HL-60 (cell line): ENCODE data around the gene SYCP2.

ENCODE experiments used
- DNase-seq, 2 experiments: peaks; one replicate each; pipeline ENCODE4 v3.0.0-alpha.2; 2010 to 2020; ENCODE audit warnings: low read depth in 1 of 2, low spot score in 1 of 2
- H3K27ac ChIP-seq: fragments of 250-450 bp; sonication (Bioruptor Pico); replicated peaks from 2 replicates; pipeline ENCODE4 v1.5.1; 2020; ENCODE audit warnings: mild to moderate bottlenecking, moderate library complexity
- H3K27me3 ChIP-seq: fragments of 250-450 bp; sonication (Bioruptor Pico); 2 replicates; pipeline ENCODE4 v1.5.1; 2021; ENCODE audit warnings: mild to moderate bottlenecking, moderate library complexity; ENCODE audit not compliant: insufficient read depth, poor library complexity, severe bottlenecking
- H3K4me3 ChIP-seq: replicated peaks from 2 replicates; pipeline ENCODE4 v1.5.1; 2011; ENCODE audit warnings: mild to moderate bottlenecking, control low read depth, low read length; ENCODE audit not compliant: insufficient read depth
- CTCF ChIP-seq: IDR thresholded peaks from one replicate; pipeline ENCODE4 v1.5.1; 2011; ENCODE audit warnings: low read length, control low read depth, inconsistent platforms; ENCODE audit not compliant: insufficient read depth
- GABPA ChIP-seq: IDR thresholded peaks from 2 replicates; pipeline ENCODE4 v1.6.1; 2012; ENCODE audit warnings: low read depth
- POLR2AphosphoS5 ChIP-seq: IDR thresholded peaks from 2 replicates; pipeline ENCODE4 v1.6.1; 2012; ENCODE audit warnings: low read depth
- REST ChIP-seq: IDR thresholded peaks from 2 replicates; pipeline ENCODE4 v1.6.1; 2012; ENCODE audit warnings: low read depth; ENCODE audit not compliant: insufficient replicate concordance
- SPI1 ChIP-seq: IDR thresholded peaks from 2 replicates; pipeline ENCODE4 v1.6.1; 2012; ENCODE audit warnings: low read depth, mild to moderate bottlenecking, borderline replicate concordance

SYCP2 gene

GRCh38 chr20:59954718-59955117 lies 21.3 kb upstream of the SYCP2 start:
- Histone ChIP-seq H3K27me3 (no peaks in the 10 kb centered on the region), H3K4me3 (no peak overlapping the region), H3K27ac (no peak overlapping the region)
- no peak for TF ChIP-seq CTCF
- TF ChIP-seq REST: no peak
- TF ChIP-seq GABPA: no peak
- TF ChIP-seq SPI1: no peak
- TF ChIP-seq POLR2AphosphoS5: no peak
- DNase-seq: no peak

- Histone ChIP-seq H3K4me3 (no peak overlapping the region), H3K27me3 (no peaks in the 10 kb centered on the region), H3K27ac (no peak overlapping the region)
- DNase-seq: no peak
- no peak for TF ChIP-seq GABPA
- TF ChIP-seq POLR2AphosphoS5: no peak
- no peak for TF ChIP-seq SPI1
- no peak for TF ChIP-seq REST
- TF ChIP-seq CTCF: no peak
Measured at GRCh38 chr20:59949911-59950310, 16.5 kb upstream of the SYCP2 start.

- no peak for TF ChIP-seq SPI1
- peak; percentile 31 for TF ChIP-seq CTCF
- no peak overlapping the region; the same call in 1 of the 2 replicates for H3K27ac ChIP-seq
- peak in 1 of 2 experiments; percentile 53 for DNase-seq
- H3K4me3 ChIP-seq: no peak overlapping the region
- H3K27me3 ChIP-seq: no peaks in the 10 kb centered on the region
Measured at GRCh38 chr20:59948828-59949720, 15.6 kb upstream of the SYCP2 start.

GRCh38 chr20:59948212-59948611 lies 14.8 kb upstream of the SYCP2 start:
- TF ChIP-seq CTCF (no peak), SPI1 (no peak), POLR2AphosphoS5 (no peak), GABPA (no peak), REST (no peak)
- Histone ChIP-seq H3K4me3 (no peak overlapping the region), H3K27ac (no peak overlapping the region; the same call in 1 of the 2 replicates), H3K27me3 (no peaks in the 10 kb centered on the region)
- no peak for DNase-seq
